ENCODE data around the gene UGT1A9.
A peak's percentile ranks its signal among the peaks of the same experiment; 100 is the strongest.

DNA sequence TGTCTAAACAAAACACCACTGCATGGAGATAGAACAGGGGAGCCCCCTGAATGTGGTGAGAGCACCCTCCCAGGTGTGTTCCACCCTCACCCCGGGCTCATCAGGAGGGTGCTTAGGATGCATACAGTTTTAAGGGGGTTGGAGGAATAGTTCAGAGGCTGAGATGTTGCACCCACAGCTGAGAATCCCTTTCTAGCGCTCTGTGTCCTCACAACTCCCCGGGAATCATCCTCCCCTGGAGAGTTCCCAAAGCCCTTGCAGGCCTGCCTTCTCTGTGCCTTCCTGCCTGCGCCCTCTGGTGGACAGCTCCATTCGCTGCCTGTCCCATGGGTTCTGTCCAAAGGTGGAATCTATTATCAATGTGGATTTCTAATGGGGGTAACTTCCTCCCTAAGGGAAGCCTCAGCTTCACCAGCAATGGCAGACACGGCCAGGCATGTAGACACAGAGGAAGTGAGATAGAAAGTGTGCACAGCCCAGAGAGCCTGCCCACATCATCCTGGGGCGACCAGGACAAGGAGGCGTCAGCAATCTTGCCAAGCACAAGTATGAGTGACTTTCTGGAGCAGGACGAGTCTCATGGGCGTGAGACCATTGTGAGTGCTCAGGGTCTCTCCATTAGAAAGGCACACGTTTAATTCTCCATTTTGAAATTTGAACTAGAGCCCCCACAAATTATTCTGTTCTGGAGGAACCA, 39.8 kb downstream of the UGT1A9 start:
- TF ChIP-seq RAD21 (conservative IDR thresholded peaks at IDR 0.05) (no peak), POLR2AphosphoS5 (IDR thresholded peaks at IDR 0.05) (no peak), MXI1 (conservative IDR thresholded peaks at IDR 0.05; ENCODE audit: poor library complexity, severe bottlenecking) (no peak), EP300 (conservative IDR thresholded peaks at IDR 0.05; ENCODE audit: poor library complexity, severe bottlenecking) (no peak), SMC3 (conservative IDR thresholded peaks at IDR 0.05; ENCODE audit: poor library complexity) (no peak), EZH2 (IDR thresholded peaks at IDR 0.05; ENCODE audit: borderline replicate concordance, insufficient read depth, low read length, poor library complexity, severe bottlenecking) (no peak)
- TF ChIP-seq, protein P1, sequence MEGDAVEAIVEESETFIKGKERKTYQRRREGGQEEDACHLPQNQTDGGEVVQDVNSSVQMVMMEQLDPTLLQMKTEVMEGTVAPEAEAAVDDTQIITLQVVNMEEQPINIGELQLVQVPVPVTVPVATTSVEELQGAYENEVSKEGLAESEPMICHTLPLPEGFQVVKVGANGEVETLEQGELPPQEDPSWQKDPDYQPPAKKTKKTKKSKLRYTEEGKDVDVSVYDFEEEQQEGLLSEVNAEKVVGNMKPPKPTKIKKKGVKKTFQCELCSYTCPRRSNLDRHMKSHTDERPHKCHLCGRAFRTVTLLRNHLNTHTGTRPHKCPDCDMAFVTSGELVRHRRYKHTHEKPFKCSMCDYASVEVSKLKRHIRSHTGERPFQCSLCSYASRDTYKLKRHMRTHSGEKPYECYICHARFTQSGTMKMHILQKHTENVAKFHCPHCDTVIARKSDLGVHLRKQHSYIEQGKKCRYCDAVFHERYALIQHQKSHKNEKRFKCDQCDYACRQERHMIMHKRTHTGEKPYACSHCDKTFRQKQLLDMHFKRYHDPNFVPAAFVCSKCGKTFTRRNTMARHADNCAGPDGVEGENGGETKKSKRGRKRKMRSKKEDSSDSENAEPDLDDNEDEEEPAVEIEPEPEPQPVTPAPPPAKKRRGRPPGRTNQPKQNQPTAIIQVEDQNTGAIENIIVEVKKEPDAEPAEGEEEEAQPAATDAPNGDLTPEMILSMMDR (IDR thresholded peaks at IDR 0.05; ENCODE audit: poor library complexity, severe bottlenecking), result peak; percentile 32
- TF ChIP-seq, protein P2, sequence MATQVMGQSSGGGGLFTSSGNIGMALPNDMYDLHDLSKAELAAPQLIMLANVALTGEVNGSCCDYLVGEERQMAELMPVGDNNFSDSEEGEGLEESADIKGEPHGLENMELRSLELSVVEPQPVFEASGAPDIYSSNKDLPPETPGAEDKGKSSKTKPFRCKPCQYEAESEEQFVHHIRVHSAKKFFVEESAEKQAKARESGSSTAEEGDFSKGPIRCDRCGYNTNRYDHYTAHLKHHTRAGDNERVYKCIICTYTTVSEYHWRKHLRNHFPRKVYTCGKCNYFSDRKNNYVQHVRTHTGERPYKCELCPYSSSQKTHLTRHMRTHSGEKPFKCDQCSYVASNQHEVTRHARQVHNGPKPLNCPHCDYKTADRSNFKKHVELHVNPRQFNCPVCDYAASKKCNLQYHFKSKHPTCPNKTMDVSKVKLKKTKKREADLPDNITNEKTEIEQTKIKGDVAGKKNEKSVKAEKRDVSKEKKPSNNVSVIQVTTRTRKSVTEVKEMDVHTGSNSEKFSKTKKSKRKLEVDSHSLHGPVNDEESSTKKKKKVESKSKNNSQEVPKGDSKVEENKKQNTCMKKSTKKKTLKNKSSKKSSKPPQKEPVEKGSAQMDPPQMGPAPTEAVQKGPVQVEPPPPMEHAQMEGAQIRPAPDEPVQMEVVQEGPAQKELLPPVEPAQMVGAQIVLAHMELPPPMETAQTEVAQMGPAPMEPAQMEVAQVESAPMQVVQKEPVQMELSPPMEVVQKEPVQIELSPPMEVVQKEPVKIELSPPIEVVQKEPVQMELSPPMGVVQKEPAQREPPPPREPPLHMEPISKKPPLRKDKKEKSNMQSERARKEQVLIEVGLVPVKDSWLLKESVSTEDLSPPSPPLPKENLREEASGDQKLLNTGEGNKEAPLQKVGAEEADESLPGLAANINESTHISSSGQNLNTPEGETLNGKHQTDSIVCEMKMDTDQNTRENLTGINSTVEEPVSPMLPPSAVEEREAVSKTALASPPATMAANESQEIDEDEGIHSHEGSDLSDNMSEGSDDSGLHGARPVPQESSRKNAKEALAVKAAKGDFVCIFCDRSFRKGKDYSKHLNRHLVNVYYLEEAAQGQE (IDR thresholded peaks at IDR 0.05; ENCODE audit: borderline replicate concordance), result no peak

Measured in neural cell (in vitro differentiated cells).